Testis (tissue), 3 donors: Measurements from ENCODE around the gene GHDC. TPM values are rescaled to one million over a fixed set of nuclear protein-coding genes. Genes with fewer than 3 reads are reported as not detected.

Experiments used
- DNase-seq: peaks from one replicate; pipeline ENCODE4 v3.0.0-alpha.2; 2019
- H3K27ac ChIP-seq, 2 donors: fragments of 200-600 bp; sonication (generic); one replicate each; pipeline ENCODE4 v1.5.1; 2019
- H3K27me3 ChIP-seq: fragments of 200-600 bp; sonication (generic); one replicate; pipeline ENCODE4 v1.5.1; 2019
- H3K36me3 ChIP-seq: fragments of 200-600 bp; sonication (generic); one replicate; pipeline ENCODE4 v1.5.1; 2017; ENCODE audit warnings: low read depth; ENCODE audit errors: missing control alignments
- H3K4me1 ChIP-seq: fragments of 200-600 bp; sonication (generic); one replicate; pipeline ENCODE4 v1.5.1; 2019
- H3K4me3 ChIP-seq, 2 donors: fragments of 200-600 bp; sonication (generic); one replicate each; pipeline ENCODE4 v1.5.1; 2017 to 2019
- H3K9me3 ChIP-seq: fragments of 200-600 bp; sonication (generic); one replicate; pipeline ENCODE4 v1.5.1; 2017
- POLR2A ChIP-seq: fragments of 450-650 bp; IDR thresholded peaks from one replicate; pipeline ENCODE4 v1.6.1; 2017; ENCODE audit warnings: antibody characterized with exemption, mild to moderate bottlenecking, moderate library complexity
- WGBS, 2 donors: methylation state at CpG; one replicate each; pipeline ENCODE4 v1.1.5; 2018; 5-methylcytosine and 5-hydroxymethylcytosine counted together
- intact Hi-C: fragments of 100-400 bp; cut with DNase I; formaldehyde crosslinking; loops from one replicate; pipeline ENCODE4 v1.15.1; 2023; ENCODE audit warnings: low total_unique reads
- polyA plus RNA-seq: library from polyadenylated mRNA; stranded (reverse); fragments of 350-450 nt; fragmentation: Illumina TruSeq; extraction: RNeasy Lipid Tissue Mini Kit (QIAGEN cat#74804); gene quantifications from one replicate; pipeline ENCODE4 v1.2.3, GENCODE V29; 2014; ENCODE audit warnings: low read depth, low replicate concordance; ENCODE audit not compliant: insufficient read depth
- total RNA-seq, 2 donors: library from RNA; depleted of rRNA; stranded (reverse); fragments of >200 nt; gene quantifications; one replicate each; pipeline ENCODE4 v1.2.3, GENCODE V29; 2016
- TF ChIP-seq, protein P1 (sequence below), 3 experiments: fragments of 450-650 bp in 2 of 3; fragments of 200-600 bp in 1 of 3; sonication (generic) in 1 of 3; IDR thresholded peaks; one replicate each; pipeline ENCODE4 v1.5.1; 2016 to 2019; ENCODE audit warnings: antibody characterized with exemption in 3 of 3, mild to moderate bottlenecking in 2 of 3, moderate library complexity in 1 of 3

The GHDC gene
- total and polyA plus RNA-seq, 3 donors from 2014 or later, result 16.9 to 36.6 (median 28.3) TPM

DNA sequence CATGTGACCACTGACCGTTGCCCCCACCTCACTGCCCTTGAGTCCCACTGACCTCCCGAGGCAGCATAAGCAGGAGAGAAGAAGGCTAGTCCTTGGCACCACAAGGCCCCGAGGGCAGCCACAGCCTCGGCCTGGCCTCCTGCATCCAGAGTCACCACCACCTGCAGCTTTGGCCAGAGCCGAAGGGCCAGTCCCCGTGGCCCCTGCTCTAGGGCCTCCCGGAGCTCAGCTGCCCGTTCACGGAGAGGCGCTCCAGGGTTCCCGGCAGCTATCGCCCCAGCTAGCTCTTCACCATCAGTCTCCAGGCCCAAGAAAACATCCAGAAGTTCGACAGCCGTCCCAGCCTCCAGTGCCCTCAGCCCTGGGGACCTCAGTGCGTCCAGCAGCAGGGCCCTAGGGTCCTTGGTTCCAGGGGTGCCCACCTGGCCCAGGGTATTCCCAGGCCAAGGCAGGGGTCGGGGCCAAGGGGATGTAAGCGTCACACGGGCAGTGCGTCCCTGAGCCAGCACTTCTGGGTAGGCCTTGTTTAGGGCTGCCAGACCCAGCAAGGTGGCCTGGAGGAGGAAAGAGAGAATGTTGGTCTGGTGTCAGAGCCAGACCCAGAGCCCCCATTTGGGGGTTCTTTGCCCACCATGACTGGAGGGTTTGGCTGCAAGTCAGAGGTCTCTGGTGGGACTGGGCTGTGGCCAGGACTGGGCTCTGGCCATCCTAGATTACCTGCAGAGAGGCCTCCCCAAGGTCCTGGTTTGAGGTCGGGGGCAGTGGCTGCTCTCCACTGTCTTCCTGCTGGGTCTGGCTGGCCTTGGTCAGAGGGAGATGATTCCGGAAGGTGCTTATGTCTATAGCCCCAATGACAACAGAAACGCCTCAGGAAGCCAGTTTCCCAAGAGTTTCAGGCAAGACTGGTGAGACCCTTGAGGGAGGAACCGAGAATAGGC, 1.8 kb downstream of the GHDC start:
- H3K4me3 ChIP-seq, result no peak overlapping the region
- intact Hi-C loops, result no loop called here
- no peaks in the 10 kb centered on the region for H3K36me3 ChIP-seq
- H3K4me1 ChIP-seq, result peaks cover 8% of the 10 kb centered on the region
- no peaks in the 10 kb centered on the region for H3K27me3 ChIP-seq
- 89% methylated on average over 18 to 19 of the region's 23 CpGs for WGBS, 2 donors
- TF ChIP-seq, protein P1, sequence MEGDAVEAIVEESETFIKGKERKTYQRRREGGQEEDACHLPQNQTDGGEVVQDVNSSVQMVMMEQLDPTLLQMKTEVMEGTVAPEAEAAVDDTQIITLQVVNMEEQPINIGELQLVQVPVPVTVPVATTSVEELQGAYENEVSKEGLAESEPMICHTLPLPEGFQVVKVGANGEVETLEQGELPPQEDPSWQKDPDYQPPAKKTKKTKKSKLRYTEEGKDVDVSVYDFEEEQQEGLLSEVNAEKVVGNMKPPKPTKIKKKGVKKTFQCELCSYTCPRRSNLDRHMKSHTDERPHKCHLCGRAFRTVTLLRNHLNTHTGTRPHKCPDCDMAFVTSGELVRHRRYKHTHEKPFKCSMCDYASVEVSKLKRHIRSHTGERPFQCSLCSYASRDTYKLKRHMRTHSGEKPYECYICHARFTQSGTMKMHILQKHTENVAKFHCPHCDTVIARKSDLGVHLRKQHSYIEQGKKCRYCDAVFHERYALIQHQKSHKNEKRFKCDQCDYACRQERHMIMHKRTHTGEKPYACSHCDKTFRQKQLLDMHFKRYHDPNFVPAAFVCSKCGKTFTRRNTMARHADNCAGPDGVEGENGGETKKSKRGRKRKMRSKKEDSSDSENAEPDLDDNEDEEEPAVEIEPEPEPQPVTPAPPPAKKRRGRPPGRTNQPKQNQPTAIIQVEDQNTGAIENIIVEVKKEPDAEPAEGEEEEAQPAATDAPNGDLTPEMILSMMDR (IDR thresholded peaks at IDR 0.05), result no peak
- no peak for TF ChIP-seq POLR2A
- no peak for DNase-seq
- H3K27ac ChIP-seq, result no peak overlapping the region
- no peaks in the 10 kb centered on the region for H3K9me3 ChIP-seq

DNA sequence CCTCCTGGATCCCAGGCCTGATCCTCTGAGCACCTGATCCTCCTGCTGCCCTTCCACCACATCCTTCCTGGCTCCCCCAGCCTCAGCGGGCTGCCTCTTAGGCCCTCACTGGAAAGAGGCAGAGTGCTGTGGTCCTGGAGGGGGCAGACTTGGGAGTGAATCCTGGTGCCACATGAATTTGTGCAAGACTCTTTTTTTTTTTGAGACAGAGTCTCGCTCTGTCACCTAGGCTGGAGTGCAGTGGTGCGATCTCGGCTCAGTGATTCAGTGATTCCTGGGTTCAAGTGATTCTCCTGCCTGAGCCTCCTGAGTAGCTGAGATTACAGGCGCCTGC, 3.1 kb downstream of the GHDC start:
- WGBS, 2 donors, result 95 to 98% methylated on average over 5 of the region's 5 CpGs
- H3K4me1 ChIP-seq, result peaks cover 8% of the 10 kb centered on the region

DNA sequence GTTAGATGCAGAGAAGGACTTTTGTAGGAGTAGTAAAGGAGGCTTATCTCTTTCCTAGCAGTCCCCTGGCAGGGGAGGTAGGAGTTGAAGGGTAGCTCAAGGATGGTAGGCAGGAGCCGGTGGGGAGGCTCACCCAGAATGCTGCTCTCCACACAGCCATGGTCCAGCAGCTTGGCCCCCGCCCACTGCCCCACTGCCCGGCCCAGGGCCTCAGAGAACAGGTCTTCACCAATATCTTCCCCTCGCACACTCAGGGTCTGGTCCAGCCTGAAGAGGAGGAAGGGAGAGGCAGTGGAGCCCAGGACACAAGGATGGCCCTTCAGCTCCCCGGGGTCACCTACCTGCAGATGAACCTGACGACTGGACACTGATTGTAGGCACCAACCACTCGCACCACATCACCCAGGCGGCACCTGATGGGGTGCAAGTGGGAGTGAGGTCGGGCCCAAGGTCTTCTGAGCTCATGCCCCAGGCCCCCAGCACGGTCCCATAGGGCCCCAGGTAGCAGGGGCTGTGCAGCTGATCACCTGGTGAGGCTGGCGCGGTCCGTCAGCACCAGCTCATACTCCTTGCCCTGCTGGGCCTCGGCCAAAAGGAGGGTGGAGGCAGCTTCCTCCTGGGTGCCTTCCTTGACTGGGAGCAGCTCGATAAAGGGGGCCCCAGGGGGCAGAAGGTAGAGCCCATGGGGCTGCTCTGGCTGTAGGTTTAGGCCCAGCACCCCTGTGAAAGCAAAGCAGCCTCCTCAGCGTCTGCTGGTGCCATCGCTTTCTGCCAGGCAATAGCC, 3.6 kb downstream of the GHDC start:
- H3K27me3 ChIP-seq, result no peaks in the 10 kb centered on the region
- H3K4me3 ChIP-seq, result no peak overlapping the region
- no peak overlapping the region for H3K27ac ChIP-seq
- no peaks in the 10 kb centered on the region for H3K9me3 ChIP-seq
- no peak for DNase-seq
- WGBS, 2 donors, result 88 to 91% methylated on average over 17 of the region's 17 CpGs
- intact Hi-C loops, result no loop called here
- TF ChIP-seq POLR2A, result no peak
- TF ChIP-seq, protein P1 (IDR thresholded peaks at IDR 0.05), result no peak
- H3K4me1 ChIP-seq, result peaks cover 8% of the 10 kb centered on the region
- no peaks in the 10 kb centered on the region for H3K36me3 ChIP-seq

More for the DNA sequence above, 3.1 kb downstream of the GHDC start:
- H3K4me3 ChIP-seq, result no peak overlapping the region
- H3K27ac ChIP-seq, result no peak overlapping the region
- intact Hi-C loops, result no loop called here
- TF ChIP-seq, protein P1 (IDR thresholded peaks at IDR 0.05), result no peak
- TF ChIP-seq POLR2A, result no peak
- DNase-seq, result no peak
- no peaks in the 10 kb centered on the region for H3K36me3 ChIP-seq
- H3K9me3 ChIP-seq, result no peaks in the 10 kb centered on the region
- H3K27me3 ChIP-seq, result no peaks in the 10 kb centered on the region

DNA sequence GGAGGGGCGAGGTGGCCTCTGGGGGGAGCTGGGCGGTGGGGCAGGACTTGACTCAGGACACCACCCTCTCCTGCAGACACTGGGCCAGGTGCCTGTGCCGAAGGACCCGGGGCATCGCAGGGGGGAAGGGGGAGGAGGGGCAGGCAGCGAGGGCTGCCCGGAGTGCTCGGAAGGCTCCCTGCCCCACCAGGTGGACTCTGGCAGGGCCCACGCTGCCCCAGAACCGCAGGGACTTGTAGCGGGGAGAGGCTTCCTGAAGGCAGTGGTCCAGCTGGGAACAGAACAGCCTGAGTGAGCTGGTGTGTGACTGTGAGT, 4.7 kb downstream of the GHDC start:
- no peak for DNase-seq
- peaks cover 10% of the 10 kb centered on the region for H3K4me1 ChIP-seq
- TF ChIP-seq, protein P1 (IDR thresholded peaks at IDR 0.05), result no peak
- TF ChIP-seq POLR2A, result no peak
- no peaks in the 10 kb centered on the region for H3K27me3 ChIP-seq
- H3K36me3 ChIP-seq, result no peaks in the 10 kb centered on the region
- no peak overlapping the region for H3K27ac ChIP-seq
- H3K4me3 ChIP-seq, result no peak overlapping the region
- H3K9me3 ChIP-seq, result no peaks in the 10 kb centered on the region
- 88 to 92% methylated on average over 5 to 11 of the region's 11 CpGs for WGBS, 2 donors
- intact Hi-C loops, result no loop called here
